Astrocyte (in vitro differentiated cells and primary cell): ENCODE results near the gene GET3. TPM values are rescaled to one million over a fixed set of nuclear protein-coding genes. Genes with fewer than 3 reads are reported as not detected.

ENCODE experiments used
- DNase-seq: peaks from one replicate; pipeline ENCODE4 v3.0.0-alpha.2; 2010; ENCODE audit warnings: low read depth
- FAIRE-seq: peaks from 2 replicates; lab custom pipeline; 2011; peaks lifted over from hg19 to GRCh38; lab: Jason Lieb, UNC
- H2AFZ ChIP-seq: 2 replicates; pipeline ENCODE4 v1.6.0; 2012; ENCODE audit warnings: low read depth, low read length, inconsistent platforms
- H3K27ac ChIP-seq: 2 replicates; pipeline ENCODE4 v1.5.1; 2011; ENCODE audit warnings: low read depth, low read length, inconsistent platforms
- H3K27me3 ChIP-seq: 2 replicates; pipeline ENCODE4 v1.6.0; 2011; ENCODE audit warnings: low read length, inconsistent platforms; ENCODE audit not compliant: insufficient read depth
- H3K36me3 ChIP-seq: 2 replicates; pipeline ENCODE4 v1.5.1; 2011; ENCODE audit warnings: low read length, inconsistent platforms; ENCODE audit not compliant: insufficient read depth
- H3K4me1 ChIP-seq: 2 replicates; pipeline ENCODE4 v1.5.1; 2011; ENCODE audit warnings: low read length, inconsistent platforms; ENCODE audit not compliant: insufficient read depth
- H3K4me2 ChIP-seq: 2 replicates; pipeline ENCODE4 v1.6.0; 2012; ENCODE audit warnings: low read length, inconsistent platforms
- H3K4me3 ChIP-seq: 2 replicates; pipeline ENCODE4 v1.5.1; 2011; ENCODE audit warnings: low read depth, mild to moderate bottlenecking, low read length, inconsistent platforms; ENCODE audit not compliant: insufficient read depth
- H3K79me2 ChIP-seq: 2 replicates; pipeline ENCODE4 v1.6.0; 2012; ENCODE audit warnings: mild to moderate bottlenecking, low read length, inconsistent platforms; ENCODE audit not compliant: insufficient read depth
- H3K9ac ChIP-seq: 2 replicates; pipeline ENCODE4 v1.6.0; 2012; ENCODE audit warnings: mild to moderate bottlenecking, low read length, inconsistent platforms
- H3K9me3 ChIP-seq: 2 replicates; pipeline ENCODE4 v1.5.1; 2012; ENCODE audit warnings: low read depth, mild to moderate bottlenecking, low read length, inconsistent platforms; ENCODE audit not compliant: insufficient read depth
- H4K20me1 ChIP-seq: 2 replicates; pipeline ENCODE4 v1.6.0; 2012; ENCODE audit warnings: low read length, inconsistent platforms; ENCODE audit not compliant: insufficient read depth
- H3K27ac Mint-ChIP-seq: one replicate; pipeline ENCODE4 v1.8.0; 2021; ENCODE audit warnings: mild to moderate bottlenecking, mixed read lengths; ENCODE audit not compliant: unreplicated experiment
- H3K27me3 Mint-ChIP-seq: one replicate; pipeline ENCODE4 v1.8.0; 2021; ENCODE audit warnings: low read depth, mixed read lengths; ENCODE audit not compliant: unreplicated experiment
- H3K36me3 Mint-ChIP-seq: one replicate; pipeline ENCODE4 v1.8.0; 2021; ENCODE audit warnings: low read depth, mixed read lengths; ENCODE audit not compliant: unreplicated experiment
- H3K4me1 Mint-ChIP-seq: one replicate; pipeline ENCODE4 v1.8.0; 2021; ENCODE audit warnings: low read depth, mixed read lengths; ENCODE audit not compliant: unreplicated experiment
- H3K4me3 Mint-ChIP-seq: one replicate; pipeline ENCODE4 v1.8.0; 2021; ENCODE audit warnings: mild to moderate bottlenecking, moderate library complexity, mixed read lengths; ENCODE audit not compliant: unreplicated experiment
- H3K9me3 Mint-ChIP-seq: one replicate; pipeline ENCODE4 v1.8.0; 2021; ENCODE audit warnings: mild to moderate bottlenecking, mixed read lengths; ENCODE audit not compliant: unreplicated experiment
- CTCF ChIP-seq: IDR thresholded peaks from 2 replicates; pipeline ENCODE4 v1.5.1; 2011; ENCODE audit warnings: low read depth, mild to moderate bottlenecking, inconsistent platforms, low read length, moderate library complexity; ENCODE audit not compliant: insufficient read depth
- EZH2 ChIP-seq: IDR thresholded peaks from 2 replicates; pipeline ENCODE4 v1.6.1; 2012; ENCODE audit warnings: mild to moderate bottlenecking, low read length, inconsistent platforms; ENCODE audit not compliant: insufficient read depth
- total RNA-seq: library from RNA; stranded (reverse); gene quantifications from 2 replicates; pipeline ENCODE4 v1.2.1, GENCODE V29; 2021

Gene GET3
- total RNA-seq, 1 donor from 2014 or later, result 66.8 TPM

DNA sequence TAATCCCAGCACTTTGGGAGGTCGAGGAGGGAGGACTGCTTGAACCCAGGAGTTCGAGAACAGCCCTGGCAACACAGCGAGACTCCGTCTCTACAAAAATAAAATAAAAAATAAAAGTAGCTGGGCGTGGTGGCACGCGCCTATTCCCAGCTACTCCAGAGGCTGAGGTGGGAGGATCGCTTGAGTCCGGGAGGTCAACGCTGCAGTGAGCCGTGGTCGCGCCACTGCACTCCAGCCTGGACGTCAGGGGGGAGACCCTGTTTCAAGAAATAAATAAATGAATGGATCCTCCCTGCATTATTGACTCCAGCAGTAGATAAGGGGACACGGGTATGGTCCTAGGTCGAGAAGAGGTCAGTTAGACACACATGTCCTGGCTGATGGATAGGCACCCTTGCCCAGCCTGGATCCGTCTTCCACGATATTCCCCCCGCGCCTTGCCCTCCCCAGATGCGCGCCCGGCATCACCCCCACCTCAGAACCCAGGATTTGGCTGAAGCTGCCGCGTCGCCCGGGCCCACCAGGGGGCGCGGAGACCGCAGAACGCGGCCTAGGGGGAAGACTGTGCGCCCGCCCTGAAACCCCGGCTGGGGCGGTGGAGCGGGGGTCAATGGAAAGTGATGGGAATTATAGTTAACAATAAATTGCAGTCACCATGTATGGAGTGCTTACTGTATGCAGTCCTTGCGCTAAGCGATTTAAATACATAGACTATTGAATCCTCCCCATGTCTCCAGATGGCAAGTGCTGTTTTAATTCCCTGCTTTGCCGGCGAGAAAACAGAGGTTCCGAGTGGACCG, 40.1 kb downstream of the GET3 start:
- Mint-ChIP-seq H3K27ac (peak overlapping the region; percentile 95), H3K36me3 (peaks cover 2% of the 10 kb centered on the region), H3K4me3 (peak overlapping the region; percentile 85), H3K4me1 (peaks cover 26% of the 10 kb centered on the region), H3K9me3 (no peaks in the 10 kb centered on the region), H3K27me3 (no peaks in the 10 kb centered on the region)
- DNase-seq (no peak), FAIRE-seq (no peak)
- TF ChIP-seq EZH2, result no peak
- peak; percentile 77 for TF ChIP-seq CTCF
- Histone ChIP-seq H3K4me3 (peak overlapping the region; percentile 68), H2AFZ (peak overlapping the region; percentile 88), H3K27me3 (no peaks in the 10 kb centered on the region), H4K20me1 (no peaks in the 10 kb centered on the region), H3K9ac (peak overlapping the region; percentile 84), H3K36me3 (no peaks in the 10 kb centered on the region), H3K4me2 (peak overlapping the region; percentile 89), H3K79me2 (no peaks in the 10 kb centered on the region), H3K4me1 (peaks cover 33% of the 10 kb centered on the region), H3K9me3 (no peaks in the 10 kb centered on the region), H3K27ac (peak overlapping the region; percentile 89)

- Histone ChIP-seq H3K4me2 (peak overlapping the region; percentile 89), H3K4me1 (peaks cover 41% of the 10 kb centered on the region), H4K20me1 (no peaks in the 10 kb centered on the region), H3K27me3 (no peaks in the 10 kb centered on the region), H3K36me3 (no peaks in the 10 kb centered on the region), H2AFZ (peak overlapping the region; percentile 88), H3K79me2 (no peaks in the 10 kb centered on the region), H3K9me3 (no peaks in the 10 kb centered on the region), H3K27ac (peak overlapping the region; percentile 89), H3K9ac (peak overlapping the region; percentile 84), H3K4me3 (peak overlapping the region; percentile 68)
- Mint-ChIP-seq H3K4me3 (peak overlapping the region; percentile 85), H3K27me3 (no peaks in the 10 kb centered on the region), H3K27ac (peak overlapping the region; percentile 95), H3K4me1 (peaks cover 24% of the 10 kb centered on the region), H3K36me3 (peaks cover 2% of the 10 kb centered on the region), H3K9me3 (no peaks in the 10 kb centered on the region)
- peak; percentile 72 for DNase-seq
- TF ChIP-seq CTCF (no peak), EZH2 (no peak)
- FAIRE-seq, result no peak
These were observed 41.0 kb downstream of the GET3 start for GRCh38 chr19:12778017-12778904.
